ENCODE data around the gene MMP11. TPM values are rescaled to one million over a fixed set of nuclear protein-coding genes. Genes with fewer than 3 reads are reported as not detected.

MMP11 gene
- total and polyA plus RNA-seq, 9 donors = 1.4 to 59.7 (median 11.4) TPM

- intact Hi-C loops (cut with DNase I) = no loop called here
- Histone ChIP-seq H3K27me3 (no peaks in the 10 kb centered on the region), H3K36me3 (no peaks in the 10 kb centered on the region), H3K9me3 (no peaks in the 10 kb centered on the region), H3K27ac (no peak overlapping the region), H3K4me3 (no peak overlapping the region), H3K4me1 (ENCODE audit: insufficient read depth) (peaks cover 13% of the 10 kb centered on the region)
- DNase-seq = peak in 2 of 5 donors; percentile 27 to 57
- TF ChIP-seq POLR2A (IDR thresholded peaks at IDR 0.05) (no peak), EP300 (IDR thresholded peaks at IDR 0.05) (no peak), CTCF (IDR thresholded peaks at IDR 0.05) (no peak)
- 51 to 68% (median 58%) methylated on average over 2 of the region's 2 CpGs for WGBS, 3 donors
These were observed 2.3 kb downstream of the MMP11 start for GRCh38 chr22:23774922-23775436.

GRCh38 chr22:23775779-23776375 is 3.2 kb downstream of the MMP11 start:
- TF ChIP-seq EP300 (IDR thresholded peaks at IDR 0.05) = no peak
- H3K27ac ChIP-seq = no peak overlapping the region
- no peak for DNase-seq

DNA sequence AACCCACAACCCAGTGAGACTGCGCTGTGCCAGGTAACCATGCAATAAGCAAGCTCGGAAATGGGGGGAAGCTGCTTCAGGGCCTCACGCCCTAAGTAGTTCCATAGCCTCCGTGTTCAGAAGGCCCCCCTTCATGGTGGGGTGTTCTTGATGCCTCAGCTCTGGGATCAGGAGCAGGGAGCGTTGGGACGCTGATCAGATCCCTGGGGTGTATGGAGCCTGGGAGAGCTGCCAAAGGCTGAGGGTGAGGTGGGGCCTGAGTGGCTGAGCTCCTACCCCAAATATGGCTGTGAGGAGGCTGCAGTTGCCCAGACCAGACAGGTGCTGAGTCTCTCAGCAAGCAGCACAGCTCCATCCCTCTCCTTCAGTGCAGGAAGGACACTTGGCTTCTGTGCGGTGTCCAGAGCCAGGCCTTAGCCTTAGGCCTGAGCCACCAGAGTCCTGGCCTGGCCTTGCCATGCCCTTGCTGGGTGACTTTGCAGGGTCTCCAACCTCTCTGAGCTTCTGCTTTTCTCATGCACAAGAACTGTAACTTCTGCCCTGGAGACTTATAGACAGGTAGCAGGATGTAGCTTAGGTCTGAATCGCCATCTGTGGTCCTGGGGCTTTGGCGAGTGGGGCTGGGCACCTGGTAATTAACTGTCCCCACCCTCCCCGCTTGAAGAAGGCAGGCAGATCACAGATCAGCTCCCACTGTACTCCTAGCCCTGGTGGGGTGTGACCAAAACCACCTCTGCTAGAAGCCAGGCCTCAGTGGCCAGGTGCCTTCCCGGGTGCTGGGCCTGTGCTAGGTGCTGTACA is 5.3 kb downstream of the MMP11 start:
- no peak overlapping the region for H3K4me3 ChIP-seq
- intact Hi-C loops (cut with DNase I) = no loop called here
- H3K27ac ChIP-seq = no peak overlapping the region
- no peak for TF ChIP-seq EP300 (IDR thresholded peaks at IDR 0.05)
- no peak for TF ChIP-seq POLR2A (IDR thresholded peaks at IDR 0.05)
- no peak for TF ChIP-seq CTCF (IDR thresholded peaks at IDR 0.05)
- H3K36me3 ChIP-seq = no peaks in the 10 kb centered on the region
- peaks cover 8% of the 10 kb centered on the region for H3K4me1 ChIP-seq (ENCODE audit: insufficient read depth)
- DNase-seq = no peak
- no peaks in the 10 kb centered on the region for H3K27me3 ChIP-seq
- no peaks in the 10 kb centered on the region for H3K9me3 ChIP-seq
- 77 to 83% (median 81%) methylated on average over 11 of the region's 11 CpGs for WGBS, 3 donors

More at GRCh38 chr22:23775779-23776375, 3.2 kb downstream of the MMP11 start:
- Histone ChIP-seq H3K9me3 (no peaks in the 10 kb centered on the region), H3K36me3 (no peaks in the 10 kb centered on the region), H3K27me3 (no peaks in the 10 kb centered on the region), H3K4me1 (ENCODE audit: insufficient read depth) (peaks cover 13% of the 10 kb centered on the region), H3K4me3 (no peak overlapping the region)
- intact Hi-C loops (cut with DNase I) = no loop called here
- 78 to 82% (median 80%) methylated on average over 3 of the region's 3 CpGs for WGBS, 3 donors

GRCh38 chr22:23778577-23778900 is 5.9 kb downstream of the MMP11 start:
- Histone ChIP-seq H3K9me3 (no peaks in the 10 kb centered on the region), H3K4me3 (no peak overlapping the region), H3K27ac (no peak overlapping the region), H3K4me1 (ENCODE audit: insufficient read depth) (peaks cover 7% of the 10 kb centered on the region), H3K36me3 (no peaks in the 10 kb centered on the region), H3K27me3 (no peaks in the 10 kb centered on the region)
- no peak for DNase-seq
- intact Hi-C loops (cut with DNase I) = no loop called here
- WGBS, 3 donors = 73 to 84% (median 83%) methylated on average over 3 of the region's 3 CpGs
- TF ChIP-seq POLR2A (IDR thresholded peaks at IDR 0.05) (no peak), CTCF (IDR thresholded peaks at IDR 0.05) (no peak), EP300 (IDR thresholded peaks at IDR 0.05) (no peak)

DNA sequence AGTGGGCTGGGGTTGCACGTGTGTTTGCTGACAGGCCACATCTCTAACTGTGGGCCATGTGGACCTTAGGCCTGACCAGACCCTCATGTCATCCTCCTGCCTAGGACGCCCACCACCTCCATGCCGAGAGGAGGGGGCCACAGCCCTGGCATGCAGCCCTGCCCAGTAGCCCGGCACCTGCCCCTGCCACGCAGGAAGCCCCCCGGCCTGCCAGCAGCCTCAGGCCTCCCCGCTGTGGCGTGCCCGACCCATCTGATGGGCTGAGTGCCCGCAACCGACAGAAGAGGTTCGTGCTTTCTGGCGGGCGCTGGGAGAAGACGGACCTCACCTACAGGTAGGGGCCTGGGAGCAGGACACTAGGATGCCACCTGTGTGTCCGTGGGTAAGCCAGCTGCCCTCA is 6.4 kb downstream of the MMP11 start:
- no peak for DNase-seq
- WGBS, 3 donors = 79 to 95% (median 83%) methylated on average over 16 of the region's 16 CpGs
- Histone ChIP-seq H3K36me3 (no peaks in the 10 kb centered on the region), H3K4me3 (no peak overlapping the region), H3K4me1 (ENCODE audit: insufficient read depth) (peaks cover 7% of the 10 kb centered on the region), H3K9me3 (no peaks in the 10 kb centered on the region), H3K27ac (no peak overlapping the region), H3K27me3 (no peaks in the 10 kb centered on the region)
- intact Hi-C loops (cut with DNase I) = no loop called here
- TF ChIP-seq POLR2A (IDR thresholded peaks at IDR 0.05) (no peak), CTCF (IDR thresholded peaks at IDR 0.05) (no peak), EP300 (IDR thresholded peaks at IDR 0.05) (no peak)

Data from ovary (tissue), 9 donors.